Hepatocyte (in vitro differentiated cells): ENCODE data around the gene CYGB. TPM values are rescaled to one million over a fixed set of nuclear protein-coding genes. Genes with fewer than 3 reads are reported as not detected.
A peak's percentile ranks its signal among the peaks of the same experiment; 100 is the strongest.

ENCODE experiments used
- DNase-seq: peaks from one replicate; pipeline ENCODE4 v3.0.0-alpha.2; 2016; ENCODE audit warnings: low spot score
- H2AFZ ChIP-seq: fragments of 200-600 bp; sonication (generic); 2 replicates; pipeline ENCODE4 v1.6.0; 2016; ENCODE audit warnings: antibody characterized with exemption, mild to moderate bottlenecking
- H3K27ac ChIP-seq: fragments of 200-600 bp; sonication (generic); 2 replicates; pipeline ENCODE4 v1.5.1; 2016; ENCODE audit warnings: mild to moderate bottlenecking
- H3K27me3 ChIP-seq: fragments of 200-600 bp; sonication (generic); 2 replicates; pipeline ENCODE4 v1.6.1; 2016
- H3K36me3 ChIP-seq: fragments of 200-600 bp; sonication (generic); replicated peaks from 2 replicates; pipeline ENCODE4 v1.5.1; 2016; ENCODE audit warnings: low read depth; ENCODE audit not compliant: insufficient read depth
- H3K4me1 ChIP-seq: fragments of 200-600 bp; sonication (generic); 2 replicates; pipeline ENCODE4 v1.5.1; 2016; ENCODE audit warnings: mild to moderate bottlenecking, moderate library complexity; ENCODE audit not compliant: insufficient read depth
- H3K4me2 ChIP-seq: fragments of 200-600 bp; sonication (generic); 2 replicates; pipeline ENCODE4 v1.6.0; 2016
- H3K4me3 ChIP-seq: fragments of 200-600 bp; sonication (generic); 2 replicates; pipeline ENCODE4 v1.5.1; 2016; ENCODE audit warnings: mild to moderate bottlenecking
- H3K79me2 ChIP-seq: fragments of 200-600 bp; sonication (generic); 2 replicates; pipeline ENCODE4 v1.6.0; 2017; ENCODE audit warnings: mild to moderate bottlenecking
- H3K9me2 ChIP-seq: fragments of 200-600 bp; sonication (generic); replicated peaks from 2 replicates; pipeline ENCODE4 v1.6.0; 2017; ENCODE audit warnings: mild to moderate bottlenecking; ENCODE audit not compliant: insufficient read depth
- H3K9me3 ChIP-seq: fragments of 200-600 bp; sonication (generic); 2 replicates; pipeline ENCODE4 v1.5.1; 2016; ENCODE audit warnings: low read depth, mild to moderate bottlenecking
- H4K20me1 ChIP-seq: fragments of 200-600 bp; sonication (generic); 2 replicates; pipeline ENCODE4 v1.6.0; 2016; ENCODE audit warnings: mild to moderate bottlenecking; ENCODE audit not compliant: insufficient read depth, poor library complexity, severe bottlenecking
- EZH2 ChIP-seq: fragments of 200-600 bp; sonication (generic); IDR thresholded peaks from 2 replicates; pipeline ENCODE4 v1.6.1; 2016; ENCODE audit warnings: antibody characterized with exemption, mild to moderate bottlenecking, borderline replicate concordance
- EZH2phosphoT487 ChIP-seq: fragments of 200-600 bp; sonication (generic); IDR thresholded peaks from one replicate; pipeline ENCODE4 v1.6.1; 2018; ENCODE audit warnings: antibody characterized with exemption, mild to moderate bottlenecking, low read depth, moderate library complexity; ENCODE audit not compliant: unreplicated experiment, severe bottlenecking
- WGBS: methylation state at CpG from one replicate; pipeline ENCODE4 v1.1.6; 2016; ENCODE audit warnings: low lambda C conversion rate; ENCODE audit errors: missing lambda C conversion rate; 5-methylcytosine and 5-hydroxymethylcytosine counted together
- polyA plus RNA-seq: library from polyadenylated mRNA; unstranded; fragments of >200 nt; fragmentation: Nextera tagmentation; extraction: Ambion mirVana; gene quantifications from 2 replicates; pipeline ENCODE4 v1.2.1, GENCODE V29; 2016
- total RNA-seq: library from RNA; depleted of rRNA; stranded (reverse); fragments of >200 nt; gene quantifications from 2 replicates; pipeline ENCODE4 v1.2.3, GENCODE V29; 2014
- TF ChIP-seq, protein P1 (sequence below): fragments of 200-600 bp; sonication (generic); IDR thresholded peaks from 2 replicates; pipeline ENCODE4 v1.5.1; 2016; ENCODE audit warnings: antibody characterized with exemption, mild to moderate bottlenecking; ENCODE audit not compliant: poor library complexity

The CYGB gene
- total and polyA plus RNA-seq, 2 experiments from 2014 or later = 7.8 to 13.8 TPM

DNA sequence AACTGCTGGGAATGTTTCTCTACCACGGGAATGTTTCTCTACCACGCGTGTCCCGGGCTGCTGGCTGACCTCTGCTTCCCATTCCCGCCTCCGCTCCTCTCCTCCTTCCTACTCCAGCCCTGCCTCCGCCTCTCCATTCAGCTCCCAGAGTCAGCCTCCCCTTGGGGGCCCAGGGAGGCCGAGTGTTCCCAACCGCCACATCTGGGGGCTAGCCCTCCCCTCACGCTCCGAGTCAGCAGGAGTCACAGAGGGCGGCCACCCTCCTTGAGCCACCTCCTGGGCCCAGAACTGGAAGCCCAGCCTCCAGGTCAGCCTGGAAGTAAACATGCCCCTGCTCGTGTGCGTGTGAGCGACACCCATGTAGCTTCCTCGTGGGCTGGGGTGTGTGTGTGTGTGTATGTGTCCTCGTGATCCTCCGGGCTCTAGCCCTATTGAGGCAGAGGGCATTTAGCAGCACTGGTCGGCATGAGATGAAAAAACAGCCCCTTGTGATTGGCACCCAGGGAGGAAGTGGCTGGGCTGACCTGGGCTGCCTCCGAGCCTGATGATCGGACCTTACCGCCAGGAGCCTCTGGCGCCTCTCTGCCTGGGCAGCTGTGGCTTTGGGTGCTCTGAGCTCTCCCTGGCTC lies 7.3 kb downstream of the CYGB start:
- 48% methylated on average over 22 of the region's 23 CpGs for WGBS
- peak; percentile 59 for DNase-seq
- no peak overlapping the region for H2AFZ ChIP-seq
- no peaks in the 10 kb centered on the region for H4K20me1 ChIP-seq
- H3K9me2 ChIP-seq = no peaks in the 10 kb centered on the region
- H3K27me3 ChIP-seq = no peaks in the 10 kb centered on the region
- no peaks in the 10 kb centered on the region for H3K79me2 ChIP-seq
- H3K4me2 ChIP-seq = peak overlapping the region; percentile 65
- H3K9me3 ChIP-seq = no peaks in the 10 kb centered on the region
- peak overlapping the region; percentile 98 for H3K27ac ChIP-seq
- TF ChIP-seq EZH2 (no peak), EZH2phosphoT487 (no peak)
- TF ChIP-seq, protein P1, sequence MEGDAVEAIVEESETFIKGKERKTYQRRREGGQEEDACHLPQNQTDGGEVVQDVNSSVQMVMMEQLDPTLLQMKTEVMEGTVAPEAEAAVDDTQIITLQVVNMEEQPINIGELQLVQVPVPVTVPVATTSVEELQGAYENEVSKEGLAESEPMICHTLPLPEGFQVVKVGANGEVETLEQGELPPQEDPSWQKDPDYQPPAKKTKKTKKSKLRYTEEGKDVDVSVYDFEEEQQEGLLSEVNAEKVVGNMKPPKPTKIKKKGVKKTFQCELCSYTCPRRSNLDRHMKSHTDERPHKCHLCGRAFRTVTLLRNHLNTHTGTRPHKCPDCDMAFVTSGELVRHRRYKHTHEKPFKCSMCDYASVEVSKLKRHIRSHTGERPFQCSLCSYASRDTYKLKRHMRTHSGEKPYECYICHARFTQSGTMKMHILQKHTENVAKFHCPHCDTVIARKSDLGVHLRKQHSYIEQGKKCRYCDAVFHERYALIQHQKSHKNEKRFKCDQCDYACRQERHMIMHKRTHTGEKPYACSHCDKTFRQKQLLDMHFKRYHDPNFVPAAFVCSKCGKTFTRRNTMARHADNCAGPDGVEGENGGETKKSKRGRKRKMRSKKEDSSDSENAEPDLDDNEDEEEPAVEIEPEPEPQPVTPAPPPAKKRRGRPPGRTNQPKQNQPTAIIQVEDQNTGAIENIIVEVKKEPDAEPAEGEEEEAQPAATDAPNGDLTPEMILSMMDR = no peak
- H3K4me3 ChIP-seq = no peak overlapping the region
- no peaks in the 10 kb centered on the region for H3K36me3 ChIP-seq
- peaks cover 60% of the 10 kb centered on the region for H3K4me1 ChIP-seq

- Histone ChIP-seq H3K4me2 (peak overlapping the region; percentile 65), H3K4me1 (peaks cover 67% of the 10 kb centered on the region), H3K9me3 (no peaks in the 10 kb centered on the region), H3K27me3 (no peaks in the 10 kb centered on the region), H3K36me3 (no peaks in the 10 kb centered on the region), H4K20me1 (no peaks in the 10 kb centered on the region), H3K27ac (peak overlapping the region; percentile 98), H3K9me2 (no peaks in the 10 kb centered on the region), H3K79me2 (no peaks in the 10 kb centered on the region), H2AFZ (no peak overlapping the region), H3K4me3 (no peak overlapping the region)
- TF ChIP-seq EZH2 = no peak
- no peak for TF ChIP-seq EZH2phosphoT487
- TF ChIP-seq, protein P1 = no peak
- 34% methylated on average over 18 of the region's 20 CpGs for WGBS
- peak; percentile 81 for DNase-seq
Observed at GRCh38 chr17:76529224-76530094, 8.1 kb downstream of the CYGB start.

DNA sequence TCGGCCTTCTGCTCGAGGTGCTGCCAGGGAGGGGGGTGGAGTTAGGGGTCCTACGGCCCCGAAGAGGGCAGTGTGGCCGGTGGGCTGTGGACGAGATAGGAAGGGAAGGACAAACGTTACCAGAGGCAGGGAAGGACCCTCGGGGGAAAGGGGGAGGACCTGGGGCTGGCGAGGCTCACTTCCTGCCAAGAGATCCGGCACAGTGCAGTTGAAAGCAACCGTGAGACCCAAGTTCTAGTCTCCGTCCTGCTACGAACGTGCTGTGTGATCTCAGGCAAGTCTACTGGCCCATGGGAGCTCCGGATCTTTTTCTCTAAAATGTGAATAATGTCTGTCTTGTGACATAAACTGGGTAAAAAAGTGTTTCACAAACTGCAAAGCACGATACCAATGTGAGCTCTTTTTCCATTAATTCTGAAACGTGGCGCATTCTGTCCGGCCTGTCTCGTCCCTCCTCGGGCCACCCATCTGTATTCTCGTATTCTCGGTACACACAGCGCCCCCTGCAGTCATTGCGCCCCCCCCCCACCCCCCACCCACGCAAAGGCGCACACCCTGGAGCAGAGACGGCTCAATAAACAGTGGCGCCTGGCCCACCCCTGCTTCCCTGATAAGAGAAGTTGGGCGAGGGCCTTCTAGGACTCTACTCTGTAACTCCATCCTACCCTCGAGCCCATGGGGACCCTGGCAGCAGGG lies 8.8 kb downstream of the CYGB start:
- no peak for TF ChIP-seq EZH2
- TF ChIP-seq, protein P1 = peak; percentile 35
- Histone ChIP-seq H2AFZ (no peak overlapping the region), H3K4me1 (peaks cover 67% of the 10 kb centered on the region), H3K9me2 (no peaks in the 10 kb centered on the region), H3K4me2 (peak overlapping the region; percentile 65), H3K27ac (peak overlapping the region; percentile 98), H4K20me1 (no peaks in the 10 kb centered on the region), H3K36me3 (no peaks in the 10 kb centered on the region), H3K79me2 (no peaks in the 10 kb centered on the region), H3K27me3 (no peaks in the 10 kb centered on the region), H3K9me3 (no peaks in the 10 kb centered on the region), H3K4me3 (no peak overlapping the region)
- 58% methylated on average over 27 of the region's 31 CpGs for WGBS
- no peak for DNase-seq
